Heart left ventricle (tissue), 13 donors: Measurements from ENCODE around the gene FBXO5.

Experiments
- POLR2A ChIP-seq, 2 donors: fragments of 450-650 bp; IDR thresholded peaks; one replicate each; pipeline ENCODE4 v1.6.1; 2017; ENCODE audit warnings: antibody characterized with exemption in 2 of 2, mild to moderate bottlenecking in 2 of 2, moderate library complexity in 2 of 2
- TF ChIP-seq, protein P1 (sequence below), 12 donors: fragments of 200-600 bp; sonication (generic) in 4 of 12; IDR thresholded peaks; one replicate each; pipeline versions ENCODE4 v1.5.0 to v1.8.0; 2018 to 2022; ENCODE audit warnings: antibody characterized with exemption in 12 of 12, mild to moderate bottlenecking in 5 of 12
- donor health status: ischemic (EF 13 %, LVEDD 7.1; RV severe dilation, severe dysfunction).
- donor health status: DM: no; HTN: yes; CAD: no.
- donor health status: DM: no; HTN: no; CAD: no.
- donor health status: ischemic (EF 25% LVEDD 6.9; RV normal size, moderate dysfunction).
- donor health status: ischemic (EF 25% LVEDD 5.7; RV mildly dilated, moderate dysfunction).
- donor health status: ischemic (EF 35%, LVEDD 5.7; RV mildly dilated, moderate dysfunction).
- donor health status: nonischemic (EF 11% LVEDD 7.7; RV severe dilation, severe dysfunction).
- donor health status: DM: yes; HTN: yes; CAD: no.
- donor health status: PGD.
- donor health status: ischemic (EF 29% LVEDD 5.4; RV normal size, mild dysfunction).
- donor health status: nonischemic (EF 23%, LVEDD 6.1; RV moderate dilation, normal function).

GRCh38 chr6:152946995-152947394 lies 35.8 kb downstream of the FBXO5 start:
- TF ChIP-seq, protein P1, sequence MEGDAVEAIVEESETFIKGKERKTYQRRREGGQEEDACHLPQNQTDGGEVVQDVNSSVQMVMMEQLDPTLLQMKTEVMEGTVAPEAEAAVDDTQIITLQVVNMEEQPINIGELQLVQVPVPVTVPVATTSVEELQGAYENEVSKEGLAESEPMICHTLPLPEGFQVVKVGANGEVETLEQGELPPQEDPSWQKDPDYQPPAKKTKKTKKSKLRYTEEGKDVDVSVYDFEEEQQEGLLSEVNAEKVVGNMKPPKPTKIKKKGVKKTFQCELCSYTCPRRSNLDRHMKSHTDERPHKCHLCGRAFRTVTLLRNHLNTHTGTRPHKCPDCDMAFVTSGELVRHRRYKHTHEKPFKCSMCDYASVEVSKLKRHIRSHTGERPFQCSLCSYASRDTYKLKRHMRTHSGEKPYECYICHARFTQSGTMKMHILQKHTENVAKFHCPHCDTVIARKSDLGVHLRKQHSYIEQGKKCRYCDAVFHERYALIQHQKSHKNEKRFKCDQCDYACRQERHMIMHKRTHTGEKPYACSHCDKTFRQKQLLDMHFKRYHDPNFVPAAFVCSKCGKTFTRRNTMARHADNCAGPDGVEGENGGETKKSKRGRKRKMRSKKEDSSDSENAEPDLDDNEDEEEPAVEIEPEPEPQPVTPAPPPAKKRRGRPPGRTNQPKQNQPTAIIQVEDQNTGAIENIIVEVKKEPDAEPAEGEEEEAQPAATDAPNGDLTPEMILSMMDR (IDR thresholded peaks at IDR 0.05): no peak
- no peak for TF ChIP-seq POLR2A (IDR thresholded peaks at IDR 0.05)
